HepG2 (cell line): ENCODE data around the gene GSTA1. TPM values are rescaled to one million over a fixed set of nuclear protein-coding genes. Genes with fewer than 3 reads are reported as not detected.
A peak's percentile ranks its signal among the peaks of the same experiment; 100 is the strongest.

ENCODE experiments used
- ATAC-seq: fragments of 200-7000 bp; cut with Tn5 transposase; 3 replicates; pipeline ENCODE4 v1.9.1; 2020; ENCODE audit warnings: mild to moderate bottlenecking, moderate library complexity
- BruUV-seq: library from RNA; stranded (reverse); fragments of 400-500 nt; replicated peaks from 2 replicates; lab custom pipeline; 2021; lab: Mats Ljungman, UMichigan
- CTCF ChIA-PET: fragments of 300-600 bp; formaldehyde crosslinking; extraction: SDS; loops from one replicate; lab custom pipeline; 2021; ENCODE audit warnings: low total read pairs, inconsistent platforms, low intra/inter-chr PET ratio; lab: Yijun Ruan, JAX
- POLR2A ChIA-PET: fragments of 350-600 bp; sonication (Branson Sonifier 250); formaldehyde crosslinking; loops from one replicate; lab custom pipeline; 2020; ENCODE audit warnings: antibody characterized with exemption, inconsistent platforms; lab: Yijun Ruan, JAX
- DNase-seq: peaks from one replicate; pipeline ENCODE4 v3.0.0-alpha.2; 2015; ENCODE audit warnings: low spot score
- FAIRE-seq: peaks from 3 replicates; lab custom pipeline; 2011; peaks lifted over from hg19 to GRCh38; lab: Jason Lieb, UNC
- H2AFZ ChIP-seq: one replicate; pipeline ENCODE4 v1.6.1; 2011; ENCODE audit warnings: low read length, inconsistent platforms
- H3K27ac ChIP-seq: fragments of 300-600 bp; 3 replicates; pipeline ENCODE4 v1.8.0; 2011; ENCODE audit warnings: mixed run types, mild to moderate bottlenecking, mixed read lengths, low read length, inconsistent platforms; ENCODE audit not compliant: insufficient read depth; ENCODE audit errors: extremely low read length
- H3K27me3 ChIP-seq, 2 experiments: fragments of 200-600 bp in 1 of 2; 2 replicates in 1 of 2; 3 replicates in 1 of 2; pipeline versions ENCODE4 v1.6.0 to v1.8.0; 2011; ENCODE audit warnings: low read length in 2 of 2, mild to moderate bottlenecking in 2 of 2, moderate library complexity in 2 of 2, inconsistent platforms in 1 of 2; ENCODE audit not compliant: insufficient read depth in 2 of 2, control insufficient read depth in 1 of 2
- H3K36me3 ChIP-seq, 2 experiments: fragments of 200-600 bp in 1 of 2; replicated peaks in 1 of 2; 2 replicates in 1 of 2; 3 replicates in 1 of 2; pipeline versions ENCODE4 v1.5.1 to v1.8.0; 2011; ENCODE audit warnings: low read length in 2 of 2, inconsistent platforms in 1 of 2; ENCODE audit not compliant: insufficient read depth in 2 of 2, control insufficient read depth in 1 of 2
- H3K4me1 ChIP-seq: 2 replicates; pipeline ENCODE4 v1.5.1; 2012; ENCODE audit warnings: low read length, inconsistent platforms; ENCODE audit not compliant: insufficient read depth
- H3K4me2 ChIP-seq: 2 replicates; pipeline ENCODE4 v1.6.0; 2011; ENCODE audit warnings: low read depth, low read length, inconsistent platforms
- H3K4me3 ChIP-seq, 3 experiments: fragments of 200-600 bp in 1 of 3; sonication (generic), shearing (Covaris generic) in 1 of 3; replicated peaks in 1 of 3; 2 replicates each; pipeline ENCODE4 v1.5.1; 2011 to 2016; ENCODE audit warnings: low read length in 3 of 3, inconsistent platforms in 2 of 3, low read depth in 2 of 3, mild to moderate bottlenecking in 2 of 3, control low read depth in 1 of 3, mixed read lengths in 1 of 3; ENCODE audit not compliant: insufficient read depth in 1 of 3
- H3K79me2 ChIP-seq: one replicate; pipeline ENCODE4 v1.6.1; 2011; ENCODE audit warnings: low read length, inconsistent platforms; ENCODE audit not compliant: insufficient read depth
- H3K9ac ChIP-seq: 2 replicates; pipeline ENCODE4 v1.6.0; 2011; ENCODE audit warnings: mild to moderate bottlenecking, low read depth, low read length, inconsistent platforms; ENCODE audit not compliant: insufficient read depth
- H3K9me3 ChIP-seq: 2 replicates; pipeline ENCODE4 v1.5.1; 2012; ENCODE audit warnings: mild to moderate bottlenecking, low read length
- H4K20me1 ChIP-seq: 2 replicates; pipeline ENCODE4 v1.6.0; 2011; ENCODE audit warnings: inconsistent platforms, mild to moderate bottlenecking, low read length, moderate library complexity; ENCODE audit not compliant: insufficient read depth
- CEBPB ChIP-seq: IDR thresholded peaks from 2 replicates; pipeline ENCODE4 v1.6.1; 2011; ENCODE audit warnings: low read depth, low read length, improper control_type of control experiment, borderline replicate concordance
- GLI4 ChIP-seq: sonication (generic); formaldehyde crosslinking; IDR thresholded peaks from 2 replicates; pipeline ENCODE4 v1.5.1; 2020; ENCODE audit warnings: missing genetic modification reagents, mild to moderate bottlenecking, moderate library complexity, borderline replicate concordance
- KMT2B ChIP-seq: IDR thresholded peaks from 2 replicates; pipeline ENCODE4 v1.6.1; 2016; ENCODE audit warnings: missing genetic modification reagents, missing compliant biosample characterization
- MIER2 ChIP-seq: IDR thresholded peaks from 2 replicates; pipeline ENCODE4 v1.6.1; 2016; ENCODE audit warnings: missing biosample characterization, missing genetic modification reagents
- NCOA1 ChIP-seq: sonication (generic); formaldehyde crosslinking; IDR thresholded peaks from 2 replicates; pipeline ENCODE4 v1.9.0; 2021; ENCODE audit warnings: missing genetic modification reagents
- RFX1 ChIP-seq: fragments of 450-650 bp; IDR thresholded peaks from 2 replicates; pipeline ENCODE4 v1.6.1; 2017
- RORA ChIP-seq: sonication (generic); formaldehyde crosslinking; IDR thresholded peaks from 2 replicates; pipeline ENCODE4 v1.5.0; 2020; ENCODE audit warnings: mild to moderate bottlenecking, missing genetic modification reagents, moderate library complexity
- SIN3B ChIP-seq: fragments of 150-350 bp; IDR thresholded peaks from 2 replicates; pipeline ENCODE4 v1.6.1; 2014; ENCODE audit warnings: low read length
- SMARCE1 ChIP-seq: fragments of 450-650 bp; IDR thresholded peaks from 2 replicates; pipeline ENCODE4 v1.6.1; 2017; ENCODE audit warnings: borderline replicate concordance
- ZMYM4 ChIP-seq: sonication (generic); formaldehyde crosslinking; IDR thresholded peaks from 2 replicates; pipeline ENCODE4 v1.8.1; 2023; ENCODE audit warnings: mild to moderate bottlenecking, missing genetic modification reagents
- ZNF30 ChIP-seq: sonication (generic); formaldehyde crosslinking; IDR thresholded peaks from 2 replicates; pipeline ENCODE4 v1.5.0; 2020; ENCODE audit warnings: mild to moderate bottlenecking, missing genetic modification reagents
- ZNF484 ChIP-seq: sonication (generic); formaldehyde crosslinking; IDR thresholded peaks from 2 replicates; pipeline ENCODE4 v1.5.1; 2020; ENCODE audit warnings: mild to moderate bottlenecking, low read depth, missing genetic modification reagents, borderline replicate concordance
- ZNF549 ChIP-seq: sonication (generic); formaldehyde crosslinking; IDR thresholded peaks from 2 replicates; pipeline ENCODE4 v1.5.0; 2020; ENCODE audit warnings: missing genetic modification reagents
- ZNF567 ChIP-seq: sonication (generic); formaldehyde crosslinking; IDR thresholded peaks from 2 replicates; pipeline ENCODE4 v1.8.1; 2023; ENCODE audit warnings: mild to moderate bottlenecking, missing genetic modification reagents, borderline replicate concordance
- ZNF644 ChIP-seq: IDR thresholded peaks from 2 replicates; pipeline ENCODE4 v1.6.1; 2016; ENCODE audit warnings: low read depth
- ZNF775 ChIP-seq: sonication (generic); formaldehyde crosslinking; IDR thresholded peaks from 2 replicates; pipeline ENCODE4 v1.4.0; 2020; ENCODE audit warnings: missing genetic modification reagents, mild to moderate bottlenecking, moderate library complexity, borderline replicate concordance
- in situ Hi-C: cut with HindIII; loops from 2 replicates; pipeline ENCODE4 v1.10.0; 2017; ENCODE audit warnings: low pct_unique_long_range_greater_than_20kb; ENCODE audit not compliant: extremely low pct_ligation_motif_present
- intact Hi-C: fragments of 100-400 bp; cut with micrococcal nuclease; formaldehyde crosslinking; loops from one replicate; pipeline ENCODE4 v1.10.0; 2022; ENCODE audit not compliant: unreplicated experiment
- polyA plus RNA-seq, 8 experiments: library from polyadenylated mRNA; depleted of rRNA in 3 of 8; stranded (reverse) in 7 of 8; unstranded in 1 of 8; fragments of >200 nt; fragmentation: Illumina TruSeq in 4 of 8; extraction: Trizol in 4 of 8; gene quantifications; 2 replicates each; pipeline versions ENCODE4 v1.2.1 to v1.2.3, GENCODE V29; 2011 to 2016; ENCODE audit warnings: low read depth in 4 of 8, missing spikeins in 1 of 8, mixed read lengths in 1 of 8; ENCODE audit not compliant: insufficient read depth in 1 of 8
- total RNA-seq, 5 experiments: library from RNA; depleted of rRNA; stranded (reverse); fragments of >200 nt; fragmentation: Illumina TruSeq; extraction: Trizol; gene quantifications; 2 replicates each; pipeline ENCODE4 v1.2.3, GENCODE V29; 2016; ENCODE audit warnings: low read depth in 1 of 5
- TF ChIP-seq, protein P1 (sequence below): sonication (generic); formaldehyde crosslinking; IDR thresholded peaks from 2 replicates; pipeline ENCODE4 v1.8.0; 2022; ENCODE audit warnings: missing genetic modification reagents, mild to moderate bottlenecking, inconsistent platforms, borderline replicate concordance
- TF ChIP-seq, protein P2 (sequence below): sonication (generic); formaldehyde crosslinking; conservative IDR thresholded peaks from 2 replicates; pipeline ENCODE4 v1.8.0; 2022; ENCODE audit warnings: missing genetic modification reagents
- TF ChIP-seq, protein P3 (sequence below): sonication (generic); formaldehyde crosslinking; IDR thresholded peaks from 2 replicates; pipeline ENCODE4 v1.4.0; 2020; ENCODE audit warnings: missing genetic modification reagents
- TF ChIP-seq, protein P4 (sequence below): sonication (generic); formaldehyde crosslinking; IDR thresholded peaks from 2 replicates; pipeline ENCODE4 v1.5.0; 2020; ENCODE audit warnings: missing genetic modification reagents
- TF ChIP-seq, protein P5 (sequence below): sonication (generic); formaldehyde crosslinking; IDR thresholded peaks from 2 replicates; pipeline ENCODE4 v1.8.0; 2022; ENCODE audit warnings: mild to moderate bottlenecking, missing genetic modification reagents, moderate library complexity

GSTA1 gene
- total and polyA plus RNA-seq, 2 of the 13 experiments (the other 11 are each of a cell fraction or from before 2014, with no cell fraction given), result 6.2 to 282 TPM

DNA sequence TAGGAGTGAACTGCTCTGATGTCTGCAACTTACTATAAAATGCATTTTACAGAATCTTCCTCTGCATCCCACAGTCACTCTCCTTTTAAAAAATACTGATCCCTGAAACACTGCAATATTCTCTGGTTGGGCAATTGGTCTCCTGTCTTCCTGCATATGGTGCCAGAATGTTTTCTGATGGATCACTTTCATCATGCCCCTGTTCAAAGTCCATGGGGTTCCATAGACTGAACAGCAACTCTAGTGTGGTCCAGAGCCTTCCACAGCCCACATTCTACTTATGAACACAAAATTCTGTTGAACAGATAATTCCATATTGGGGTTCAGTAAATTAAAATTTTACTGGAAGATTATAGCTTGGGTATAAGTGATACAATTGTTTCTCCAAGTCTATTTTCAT lies 51.3 kb downstream of the GSTA1 start:
- H3K27me3 ChIP-seq, result no peaks in the 10 kb centered on the region
- CTCF ChIA-PET, result no interaction called here
- TF ChIP-seq ZNF644 (CRISPR knock-in tag) (peak; percentile 97), MIER2 (CRISPR knock-in tag) (no peak), ZNF549 (peak; percentile 98), NCOA1 (CRISPR knock-in tag) (no peak), ZMYM4 (CRISPR knock-in tag) (0 out of 2 replicates have a peak, but pooled peaks have one; percentile 15), RORA (no peak), SMARCE1 (no peak), ZNF567 (CRISPR knock-in tag) (no peak), KMT2B (CRISPR knock-in tag) (no peak), SIN3B (no peak), ZNF30 (CRISPR knock-in tag) (no peak), CEBPB (peak; percentile 27; the same call in 1 of the 2 replicates), ZNF775 (CRISPR knock-in tag) (no peak), ZNF484 (CRISPR knock-in tag) (no peak), RFX1 (no peak), GLI4 (CRISPR knock-in tag) (no peak)
- TF ChIP-seq, protein P1, sequence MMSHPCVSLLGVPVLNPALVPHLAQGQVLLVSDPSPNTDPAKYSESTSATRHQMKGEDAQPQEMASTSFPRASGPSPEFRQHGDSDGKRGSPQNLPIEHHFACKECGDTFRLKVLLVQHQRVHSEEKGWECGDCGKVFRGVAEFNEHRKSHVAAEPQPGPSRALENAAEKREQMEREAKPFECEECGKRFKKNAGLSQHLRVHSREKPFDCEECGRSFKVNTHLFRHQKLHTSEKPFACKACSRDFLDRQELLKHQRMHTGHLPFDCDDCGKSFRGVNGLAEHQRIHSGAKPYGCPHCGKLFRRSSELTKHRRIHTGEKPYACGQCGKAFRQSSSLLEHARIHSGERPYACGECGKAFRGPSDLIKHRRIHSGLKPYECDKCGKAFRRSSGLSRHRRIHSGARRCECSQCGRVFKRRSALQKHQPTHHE, result no peak
- TF ChIP-seq, protein P2, sequence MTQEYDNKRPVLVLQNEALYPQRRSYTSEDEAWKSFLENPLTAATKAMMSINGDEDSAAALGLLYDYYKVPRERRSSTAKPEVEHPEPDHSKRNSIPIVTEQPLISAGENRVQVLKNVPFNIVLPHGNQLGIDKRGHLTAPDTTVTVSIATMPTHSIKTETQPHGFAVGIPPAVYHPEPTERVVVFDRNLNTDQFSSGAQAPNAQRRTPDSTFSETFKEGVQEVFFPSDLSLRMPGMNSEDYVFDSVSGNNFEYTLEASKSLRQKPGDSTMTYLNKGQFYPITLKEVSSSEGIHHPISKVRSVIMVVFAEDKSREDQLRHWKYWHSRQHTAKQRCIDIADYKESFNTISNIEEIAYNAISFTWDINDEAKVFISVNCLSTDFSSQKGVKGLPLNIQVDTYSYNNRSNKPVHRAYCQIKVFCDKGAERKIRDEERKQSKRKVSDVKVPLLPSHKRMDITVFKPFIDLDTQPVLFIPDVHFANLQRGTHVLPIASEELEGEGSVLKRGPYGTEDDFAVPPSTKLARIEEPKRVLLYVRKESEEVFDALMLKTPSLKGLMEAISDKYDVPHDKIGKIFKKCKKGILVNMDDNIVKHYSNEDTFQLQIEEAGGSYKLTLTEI (CRISPR knock-in tag), result no peak
- TF ChIP-seq, protein P3, sequence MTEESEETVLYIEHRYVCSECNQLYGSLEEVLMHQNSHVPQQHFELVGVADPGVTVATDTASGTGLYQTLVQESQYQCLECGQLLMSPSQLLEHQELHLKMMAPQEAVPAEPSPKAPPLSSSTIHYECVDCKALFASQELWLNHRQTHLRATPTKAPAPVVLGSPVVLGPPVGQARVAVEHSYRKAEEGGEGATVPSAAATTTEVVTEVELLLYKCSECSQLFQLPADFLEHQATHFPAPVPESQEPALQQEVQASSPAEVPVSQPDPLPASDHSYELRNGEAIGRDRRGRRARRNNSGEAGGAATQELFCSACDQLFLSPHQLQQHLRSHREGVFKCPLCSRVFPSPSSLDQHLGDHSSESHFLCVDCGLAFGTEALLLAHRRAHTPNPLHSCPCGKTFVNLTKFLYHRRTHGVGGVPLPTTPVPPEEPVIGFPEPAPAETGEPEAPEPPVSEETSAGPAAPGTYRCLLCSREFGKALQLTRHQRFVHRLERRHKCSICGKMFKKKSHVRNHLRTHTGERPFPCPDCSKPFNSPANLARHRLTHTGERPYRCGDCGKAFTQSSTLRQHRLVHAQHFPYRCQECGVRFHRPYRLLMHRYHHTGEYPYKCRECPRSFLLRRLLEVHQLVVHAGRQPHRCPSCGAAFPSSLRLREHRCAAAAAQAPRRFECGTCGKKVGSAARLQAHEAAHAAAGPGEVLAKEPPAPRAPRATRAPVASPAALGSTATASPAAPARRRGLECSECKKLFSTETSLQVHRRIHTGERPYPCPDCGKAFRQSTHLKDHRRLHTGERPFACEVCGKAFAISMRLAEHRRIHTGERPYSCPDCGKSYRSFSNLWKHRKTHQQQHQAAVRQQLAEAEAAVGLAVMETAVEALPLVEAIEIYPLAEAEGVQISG, result no peak
- TF ChIP-seq, protein P4, sequence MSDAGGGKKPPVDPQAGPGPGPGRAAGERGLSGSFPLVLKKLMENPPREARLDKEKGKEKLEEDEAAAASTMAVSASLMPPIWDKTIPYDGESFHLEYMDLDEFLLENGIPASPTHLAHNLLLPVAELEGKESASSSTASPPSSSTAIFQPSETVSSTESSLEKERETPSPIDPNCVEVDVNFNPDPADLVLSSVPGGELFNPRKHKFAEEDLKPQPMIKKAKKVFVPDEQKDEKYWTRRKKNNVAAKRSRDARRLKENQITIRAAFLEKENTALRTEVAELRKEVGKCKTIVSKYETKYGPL (CRISPR knock-in tag), result no peak
- TF ChIP-seq, protein P5, sequence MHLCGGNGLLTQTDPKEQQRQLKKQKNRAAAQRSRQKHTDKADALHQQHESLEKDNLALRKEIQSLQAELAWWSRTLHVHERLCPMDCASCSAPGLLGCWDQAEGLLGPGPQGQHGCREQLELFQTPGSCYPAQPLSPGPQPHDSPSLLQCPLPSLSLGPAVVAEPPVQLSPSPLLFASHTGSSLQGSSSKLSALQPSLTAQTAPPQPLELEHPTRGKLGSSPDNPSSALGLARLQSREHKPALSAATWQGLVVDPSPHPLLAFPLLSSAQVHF (CRISPR knock-in tag), result no peak

More for the DNA sequence above, 51.3 kb downstream of the GSTA1 start:
- no peak overlapping the region for H3K9ac ChIP-seq
- FAIRE-seq (no peak), ATAC-seq (no peak), DNase-seq (peak; percentile 26)
- H4K20me1 ChIP-seq, result no peaks in the 10 kb centered on the region
- in situ Hi-C loops (no loop called here), intact Hi-C loops (no loop called here)
- no peak overlapping the region for H3K27ac ChIP-seq
- H3K9me3 ChIP-seq, result peaks cover 24% of the 10 kb centered on the region
- peaks cover 33% of the 10 kb centered on the region for H3K4me1 ChIP-seq
- H2AFZ ChIP-seq, result no peak overlapping the region
- no peaks in the 10 kb centered on the region for H3K36me3 ChIP-seq
- no TSS peak for BruUV-seq
- POLR2A ChIA-PET, result no interaction called here
- H3K4me3 ChIP-seq, result no peak overlapping the region
- H3K4me2 ChIP-seq, result no peak overlapping the region
- no peaks in the 10 kb centered on the region for H3K79me2 ChIP-seq
